HG02970 (cell line): ENCODE measurements around the gene ANO2.
"Not testable (repeated sequence)": the region's sequence is repeated elsewhere in the genome, so short reads cannot be mapped to it uniquely, and the experiment has no call there.

Experiments used
- ATAC-seq: cut with Tn5 transposase; IDR thresholded peaks from one replicate; pipeline ENCODE4 v1.9.1; 2021; ENCODE audit warnings: mild to moderate bottlenecking, moderate library complexity, moderate number of reproducible peaks; ENCODE audit not compliant: unreplicated experiment, low FRiP score

Gene ANO2

GRCh38 chr12:5898874-5899273 is 46.2 kb downstream of the ANO2 start:
- no peak for ATAC-seq

- ATAC-seq = no peak
Observed at GRCh38 chr12:5889381-5890047, 55.5 kb downstream of the ANO2 start.

GRCh38 chr12:5888816-5889315 is 56.2 kb downstream of the ANO2 start:
- ATAC-seq = no peak

DNA sequence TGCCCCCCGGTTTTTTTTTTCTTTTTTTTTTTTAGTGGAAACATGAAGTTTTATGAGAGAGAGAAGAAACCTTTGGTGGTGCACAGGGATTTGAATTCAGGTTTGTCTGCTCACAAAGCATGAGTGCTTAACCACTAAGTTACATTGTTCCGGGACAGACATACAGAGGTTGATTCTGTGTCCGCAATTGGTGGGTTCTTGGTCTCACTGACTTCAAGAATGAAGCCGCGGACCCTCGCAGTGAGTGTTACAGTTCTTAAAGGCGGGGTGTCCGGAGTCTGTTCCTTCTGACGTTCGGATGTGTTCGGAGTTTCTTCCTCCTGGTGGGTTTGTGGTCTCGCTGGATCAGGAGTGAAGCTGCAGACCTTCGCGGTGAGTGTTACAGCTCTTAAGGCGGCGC is 57.2 kb downstream of the ANO2 start:
- ATAC-seq = not testable (repeated sequence)

GRCh38 chr12:5884866-5885265 is 60.2 kb downstream of the ANO2 start:
- ATAC-seq = no peak

- no peak for ATAC-seq
Observed at GRCh38 chr12:5884285-5884684, 60.8 kb downstream of the ANO2 start.

DNA sequence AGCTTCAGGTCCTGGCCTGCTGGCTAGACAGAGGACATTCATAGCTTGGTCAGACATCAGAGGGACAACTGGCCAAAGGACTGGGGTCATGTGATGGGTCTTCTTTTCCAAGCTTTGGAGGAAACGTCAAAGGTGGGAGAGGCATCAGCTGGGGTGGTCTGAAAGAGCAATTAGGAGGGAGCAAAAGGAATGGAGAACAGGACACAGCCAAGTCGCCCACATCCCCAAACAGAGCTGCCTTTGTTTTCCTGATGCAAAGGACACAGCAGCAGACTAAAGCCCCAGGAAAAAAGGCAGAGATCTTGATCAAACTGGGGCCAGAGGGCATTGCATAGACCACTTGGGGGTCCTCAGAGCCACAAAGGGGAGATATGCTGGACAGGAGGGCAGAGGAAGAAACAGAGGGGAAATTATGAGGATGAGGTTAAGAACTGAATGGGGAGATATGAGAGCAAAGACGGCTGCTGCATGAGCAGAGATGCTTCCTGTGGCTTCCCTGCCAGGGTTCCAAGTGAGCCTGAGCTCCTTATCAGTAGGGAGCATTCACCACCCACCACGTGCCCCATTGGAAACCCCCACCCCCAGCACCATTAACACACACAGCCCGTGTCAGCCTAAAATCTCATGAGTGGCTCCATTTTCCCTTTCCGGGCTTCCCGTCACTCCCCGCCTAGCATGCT is 62.4 kb downstream of the ANO2 start:
- ATAC-seq = no peak

DNA sequence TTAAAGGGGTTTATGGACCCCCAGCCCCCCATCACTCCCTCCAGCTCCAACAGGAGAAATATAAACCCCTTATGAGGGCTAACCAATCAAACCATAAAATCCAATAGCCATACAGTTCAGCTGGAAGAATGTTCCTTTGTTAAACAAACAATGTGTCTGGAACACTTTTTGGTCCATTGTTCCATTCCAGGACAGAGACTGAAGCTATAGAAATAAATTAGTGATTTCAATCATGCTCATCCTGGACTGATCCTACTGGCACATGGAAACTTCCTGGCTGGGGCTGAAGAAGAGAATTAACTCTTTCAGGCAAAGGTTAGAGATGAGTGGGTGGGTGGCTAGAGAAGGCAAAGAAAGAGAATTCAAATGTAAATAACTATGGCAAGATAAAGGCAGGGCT is 63.4 kb downstream of the ANO2 start:
- no peak for ATAC-seq

- no peak for ATAC-seq
Observed at GRCh38 chr12:5881101-5881606, 63.9 kb downstream of the ANO2 start.

DNA sequence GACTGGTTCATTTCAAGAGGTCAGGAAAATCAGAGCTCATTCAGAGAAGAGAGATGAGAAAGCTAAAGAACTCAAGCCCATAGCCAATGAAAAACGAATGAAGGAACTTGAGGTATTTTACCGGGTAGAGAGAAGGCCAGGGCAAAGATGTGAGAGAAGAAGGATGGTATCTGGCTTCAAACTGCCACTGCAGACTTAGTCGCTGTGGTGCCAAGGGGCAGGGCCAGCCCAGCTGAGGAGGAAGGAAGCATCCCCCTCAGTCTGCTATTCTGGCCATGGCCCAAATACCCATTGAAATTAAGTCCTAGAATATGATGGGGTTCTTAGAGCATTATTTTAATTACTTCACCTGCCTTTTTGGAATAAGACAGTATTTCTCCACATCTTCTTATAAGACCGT is 69.2 kb downstream of the ANO2 start:
- ATAC-seq = no peak

- ATAC-seq = no peak
Observed at GRCh38 chr12:5874514-5874913, 70.5 kb downstream of the ANO2 start.

DNA sequence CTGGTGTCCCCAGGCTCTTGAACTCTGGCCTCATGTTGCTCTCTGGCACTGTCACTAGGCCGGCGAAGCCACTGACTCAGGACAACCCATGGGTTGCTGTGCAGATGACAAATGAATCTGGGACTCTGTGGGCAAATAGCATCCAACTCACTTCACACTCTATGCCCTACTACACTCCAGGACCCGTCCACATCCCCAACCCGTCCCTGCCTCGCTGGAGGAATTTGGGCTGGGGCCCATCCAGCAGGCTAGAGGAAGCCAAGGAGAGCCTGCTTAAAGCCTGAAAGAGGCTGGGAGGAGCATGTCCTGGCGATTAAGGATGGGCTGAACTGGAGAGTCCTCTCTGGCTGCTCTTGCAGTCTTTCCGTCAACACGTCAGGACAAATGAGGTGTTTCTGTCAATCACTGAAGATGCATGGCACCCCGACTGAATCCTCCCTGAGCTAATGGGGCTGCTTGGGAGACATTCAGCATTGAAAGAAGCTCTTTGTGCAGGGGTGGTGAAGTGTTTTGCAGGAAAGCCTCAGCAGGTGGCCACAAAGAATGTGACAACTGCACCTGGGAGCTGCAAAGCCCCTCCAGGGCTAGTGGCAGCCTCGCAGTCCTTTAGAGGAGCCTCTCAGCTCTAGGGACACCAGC is 71.7 kb downstream of the ANO2 start:
- no peak for ATAC-seq

- ATAC-seq = no peak
Observed at GRCh38 chr12:5872745-5873144, 72.3 kb downstream of the ANO2 start.

GRCh38 chr12:5871741-5872140 is 73.3 kb downstream of the ANO2 start:
- ATAC-seq = no peak

- ATAC-seq = no peak
Observed at GRCh38 chr12:5870183-5870582, 74.9 kb downstream of the ANO2 start.

- ATAC-seq = no peak
Observed at GRCh38 chr12:5868625-5869295, 76.3 kb downstream of the ANO2 start.

DNA sequence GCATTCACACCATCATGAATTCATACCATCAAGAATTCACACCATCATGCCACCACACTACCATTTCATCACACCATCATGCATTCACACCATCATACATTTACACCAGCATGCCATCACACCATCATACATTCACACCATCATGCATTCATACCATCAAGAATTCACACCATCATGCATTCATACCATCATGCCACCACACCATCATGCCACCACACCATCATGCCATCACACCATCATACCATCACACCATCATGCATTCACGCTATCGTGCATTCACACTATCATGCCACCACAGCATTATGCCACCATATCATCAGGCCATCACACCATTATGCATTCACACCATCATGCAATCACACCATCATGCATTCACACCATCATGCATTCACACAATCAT is 79.7 kb downstream of the ANO2 start:
- no peak for ATAC-seq

DNA sequence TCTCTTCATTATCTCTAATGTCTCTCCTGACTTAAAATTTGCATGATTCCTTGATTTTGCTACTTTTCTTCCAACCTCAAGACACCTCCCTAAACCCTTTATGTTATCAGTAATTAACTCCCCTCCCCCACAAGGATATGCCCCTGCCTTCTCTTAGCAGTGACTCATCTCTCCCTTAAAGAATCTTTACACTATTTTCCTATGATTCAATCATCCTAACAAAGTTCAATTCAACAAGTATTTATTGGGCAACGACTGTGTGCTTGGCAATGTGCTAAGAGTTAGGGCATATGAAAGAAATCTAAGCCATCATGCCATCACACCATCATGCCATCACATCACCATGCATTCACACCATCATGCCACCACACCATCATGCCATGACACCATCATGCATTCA is 80.1 kb downstream of the ANO2 start:
- ATAC-seq = no peak

- ATAC-seq = no peak
Observed at GRCh38 chr12:5864301-5864700, 80.8 kb downstream of the ANO2 start.

- no peak for ATAC-seq
Observed at GRCh38 chr12:5861416-5861815, 83.6 kb downstream of the ANO2 start.

- ATAC-seq = no peak
Observed at GRCh38 chr12:5856692-5857091, 88.4 kb downstream of the ANO2 start.
